ENCODE results near the gene UNG.

- TF ChIP-seq CTCF (IDR thresholded peaks at IDR 0.05; ENCODE audit: insufficient read depth, low read length): no peak
- TF ChIP-seq POLR2AphosphoS5 (IDR thresholded peaks at IDR 0.05; ENCODE audit: low read depth): no peak
- TF ChIP-seq GABPA (IDR thresholded peaks at IDR 0.05; ENCODE audit: low read depth): no peak
- TF ChIP-seq, protein P1, sequence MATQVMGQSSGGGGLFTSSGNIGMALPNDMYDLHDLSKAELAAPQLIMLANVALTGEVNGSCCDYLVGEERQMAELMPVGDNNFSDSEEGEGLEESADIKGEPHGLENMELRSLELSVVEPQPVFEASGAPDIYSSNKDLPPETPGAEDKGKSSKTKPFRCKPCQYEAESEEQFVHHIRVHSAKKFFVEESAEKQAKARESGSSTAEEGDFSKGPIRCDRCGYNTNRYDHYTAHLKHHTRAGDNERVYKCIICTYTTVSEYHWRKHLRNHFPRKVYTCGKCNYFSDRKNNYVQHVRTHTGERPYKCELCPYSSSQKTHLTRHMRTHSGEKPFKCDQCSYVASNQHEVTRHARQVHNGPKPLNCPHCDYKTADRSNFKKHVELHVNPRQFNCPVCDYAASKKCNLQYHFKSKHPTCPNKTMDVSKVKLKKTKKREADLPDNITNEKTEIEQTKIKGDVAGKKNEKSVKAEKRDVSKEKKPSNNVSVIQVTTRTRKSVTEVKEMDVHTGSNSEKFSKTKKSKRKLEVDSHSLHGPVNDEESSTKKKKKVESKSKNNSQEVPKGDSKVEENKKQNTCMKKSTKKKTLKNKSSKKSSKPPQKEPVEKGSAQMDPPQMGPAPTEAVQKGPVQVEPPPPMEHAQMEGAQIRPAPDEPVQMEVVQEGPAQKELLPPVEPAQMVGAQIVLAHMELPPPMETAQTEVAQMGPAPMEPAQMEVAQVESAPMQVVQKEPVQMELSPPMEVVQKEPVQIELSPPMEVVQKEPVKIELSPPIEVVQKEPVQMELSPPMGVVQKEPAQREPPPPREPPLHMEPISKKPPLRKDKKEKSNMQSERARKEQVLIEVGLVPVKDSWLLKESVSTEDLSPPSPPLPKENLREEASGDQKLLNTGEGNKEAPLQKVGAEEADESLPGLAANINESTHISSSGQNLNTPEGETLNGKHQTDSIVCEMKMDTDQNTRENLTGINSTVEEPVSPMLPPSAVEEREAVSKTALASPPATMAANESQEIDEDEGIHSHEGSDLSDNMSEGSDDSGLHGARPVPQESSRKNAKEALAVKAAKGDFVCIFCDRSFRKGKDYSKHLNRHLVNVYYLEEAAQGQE (IDR thresholded peaks at IDR 0.05; ENCODE audit: insufficient replicate concordance, low read depth): no peak
Observed at GRCh38 chr12:109074866-109075265, 22.5 kb upstream of the UNG start.

Measured in HL-60 (cell line).